LHCN-M2 (cell line): ENCODE results near the gene SMIM5. TPM values are rescaled to one million over a fixed set of nuclear protein-coding genes. Genes with fewer than 3 reads are reported as not detected.

Experiments used
- DNase-seq: peaks from one replicate; pipeline ENCODE4 v3.0.0-alpha.2; 2012; ENCODE audit warnings: low read depth
- total RNA-seq: library from RNA; depleted of rRNA; stranded (reverse); fragments of >200 nt; gene quantifications from 2 replicates; pipeline ENCODE4 v1.2.3, GENCODE V29; 2014; rRNA removed

Gene SMIM5
- total RNA-seq, 1 experiment from 2014 or later: 0.17 TPM

- peak; percentile 98 for DNase-seq
These were observed 33.9 kb downstream of the SMIM5 start, which contains the start of the genes RECQL5 and SAP30BP for GRCh38 chr17:75666959-75667790. RECQL5 (minus strand) TSS chr17:75667154; CDS start chr17:75666557, 597 bp downstream. SAP30BP (plus strand) TSS chr17:75667338; CDS start chr17:75667373, 35 bp downstream.

- no peak for DNase-seq
These were observed 34.6 kb downstream of the SMIM5 start for GRCh38 chr17:75667825-75668224.

- no peak for DNase-seq
These were observed 35.3 kb downstream of the SMIM5 start for GRCh38 chr17:75668489-75668888.

GRCh38 chr17:75670868-75671267 lies 37.6 kb downstream of the SMIM5 start:
- no peak for DNase-seq

- DNase-seq: no peak
These were observed 38.8 kb downstream of the SMIM5 start for GRCh38 chr17:75672011-75672410.

- no peak for DNase-seq
These were observed 40.3 kb downstream of the SMIM5 start for GRCh38 chr17:75673487-75673886.

- no peak for DNase-seq
These were observed 43.2 kb downstream of the SMIM5 start for GRCh38 chr17:75676461-75676860.

- no peak for DNase-seq
These were observed 46.5 kb downstream of the SMIM5 start for GRCh38 chr17:75679706-75680211.

GRCh38 chr17:75680431-75680830 lies 47.2 kb downstream of the SMIM5 start:
- DNase-seq: no peak

GRCh38 chr17:75681289-75681688 lies 48.1 kb downstream of the SMIM5 start:
- DNase-seq: no peak

- DNase-seq: peak; percentile 72
These were observed 50.3 kb downstream of the SMIM5 start for GRCh38 chr17:75683583-75683982.

GRCh38 chr17:75684249-75684648 lies 51.0 kb downstream of the SMIM5 start:
- DNase-seq: no peak

- peak; percentile 75 for DNase-seq
These were observed 51.7 kb downstream of the SMIM5 start for GRCh38 chr17:75684924-75685323.

GRCh38 chr17:75685499-75685898 lies 52.3 kb downstream of the SMIM5 start:
- no peak for DNase-seq

- DNase-seq: no peak
These were observed 55.1 kb downstream of the SMIM5 start for GRCh38 chr17:75688209-75688825.

- DNase-seq: no peak
These were observed 56.2 kb downstream of the SMIM5 start for GRCh38 chr17:75689441-75689873.

Other genes with a start within 250 kb of the SMIM5 start
- gene GRB2, start 227.8 kb upstream of the SMIM5 start, total RNA-seq: 95.7 and 113 TPM in 2 replicates
- 57.1 and 71.2 TPM in 2 replicates for gene TMEM94, start 176.8 kb upstream of the SMIM5 start, total RNA-seq
- gene CASKIN2, start 117.9 kb upstream of the SMIM5 start, total RNA-seq: 7.7 and 9.2 TPM in 2 replicates
- gene TSEN54, start 116.9 kb upstream of the SMIM5 start, total RNA-seq: 22.8 and 33.7 TPM in 2 replicates
- 0.06 and 1.0 TPM in 2 replicates for gene LLGL2, start 107.7 kb upstream of the SMIM5 start, total RNA-seq
- under 0.01 and 0.06 TPM in 2 replicates for gene MYO15B, start 45.6 kb upstream of the SMIM5 start, total RNA-seq
- 14.5 and 31.3 TPM in 2 replicates for gene RECQL5, start 33.7 kb downstream of the SMIM5 start, total RNA-seq
- 58.4 and 63.3 TPM in 2 replicates for gene SAP30BP, start 33.9 kb downstream of the SMIM5 start, total RNA-seq
- gene ITGB4, start 88.0 kb downstream of the SMIM5 start, total RNA-seq: 0.17 and 5.5 TPM in 2 replicates
- 65.4 and 66.3 TPM in 2 replicates for gene GALK1, start 131.8 kb downstream of the SMIM5 start, total RNA-seq
- gene UNK, start 151.4 kb downstream of the SMIM5 start, total RNA-seq: 18.8 and 32.5 TPM in 2 replicates
- 0.69 and 0.71 TPM in 2 replicates for gene UNC13D, start 211.0 kb downstream of the SMIM5 start, total RNA-seq
- gene WBP2, start 221.9 kb downstream of the SMIM5 start, total RNA-seq: 27.6 and 33.3 TPM in 2 replicates
- 11.8 and 11.9 TPM in 2 replicates for gene TRIM47, start 245.1 kb downstream of the SMIM5 start, total RNA-seq